Heart right ventricle (tissue), 16 donors: ENCODE data around the gene PGAP2. TPM values are rescaled to one million over a fixed set of nuclear protein-coding genes. Genes with fewer than 3 reads are reported as not detected.
"Not testable (repeated sequence)": the region's sequence is repeated elsewhere in the genome, so short reads cannot be mapped to it uniquely, and the experiment has no call there.

Experiments
- ATAC-seq, 8 donors: fragments of 200-7000 bp; cut with Tn5 transposase; one replicate each; pipeline ENCODE4 v1.9.1; 2020; ENCODE audit warnings: mild to moderate bottlenecking in 8 of 8, moderate library complexity in 8 of 8, moderate number of reproducible peaks in 1 of 8
- DNase-seq, 2 donors: peaks; one replicate each; pipeline ENCODE4 v3.0.0-alpha.2; 2020
- H3K27ac ChIP-seq, 10 donors: fragments of 200-600 bp; sonication (generic) in 2 of 10; one replicate each; pipeline versions ENCODE4 v1.5.0 to v1.8.0; 2020 to 2022; ENCODE audit warnings: mild to moderate bottlenecking in 3 of 10
- H3K27me3 ChIP-seq, 7 donors: fragments of 200-600 bp; one replicate each; pipeline ENCODE4 v1.8.0; 2021 to 2022; ENCODE audit warnings: mild to moderate bottlenecking in 2 of 7
- H3K36me3 ChIP-seq, 9 donors: fragments of 200-600 bp; sonication (generic) in 1 of 9; one replicate each; pipeline versions ENCODE4 v1.5.0 to v1.8.0; 2020 to 2022; ENCODE audit warnings: mild to moderate bottlenecking in 2 of 9
- H3K4me1 ChIP-seq, 9 donors: fragments of 200-600 bp; sonication (generic) in 1 of 9; one replicate each; pipeline versions ENCODE4 v1.5.0 to v1.8.0; 2020 to 2022; ENCODE audit warnings: mild to moderate bottlenecking in 4 of 9
- H3K4me3 ChIP-seq, 10 donors: fragments of 200-600 bp; sonication (generic) in 2 of 10; one replicate each; pipeline versions ENCODE4 v1.5.0 to v1.8.0; 2020 to 2022; ENCODE audit warnings: mild to moderate bottlenecking in 7 of 10, moderate library complexity in 2 of 10
- H3K9me3 ChIP-seq, 11 donors: fragments of 200-600 bp in 10 of 11; sonication (generic) in 2 of 11; one replicate each; pipeline versions ENCODE4 v1.5.0 to v1.8.0; 2013 to 2022; ENCODE audit warnings: mild to moderate bottlenecking in 2 of 11, control low read depth in 1 of 11, moderate library complexity in 1 of 11
- WGBS, 2 donors: extraction: QIAGEN DNeasy Blood & Tissue Kit; methylation state at CpG; one replicate each; pipeline ENCODE4 v1.1.7; 2013; ENCODE audit warnings: inconsistent platforms in 1 of 2; 5-methylcytosine and 5-hydroxymethylcytosine counted together
- intact Hi-C, 10 donors: fragments of 100-400 bp; cut with DNase I; formaldehyde crosslinking; loops; one replicate each; pipeline versions ENCODE4 v1.11.1 to v1.14.2; 2022
- polyA plus RNA-seq, 2 donors: library from polyadenylated mRNA; stranded (reverse); fragments of 200-250 nt; gene quantifications; one replicate each; pipeline ENCODE4 v1.2.3, GENCODE V29; 2013
- total RNA-seq, 10 donors: library from RNA; stranded (reverse); fragmentation: NEBNext Ultra II Directional in 3 of 10; extraction: Animal tissue kit (Norgen Biotek cat#: 25700) in 3 of 10; gene quantifications; one replicate each; pipeline versions ENCODE4 v1.2.1 to v1.2.4, GENCODE V29; 2021 to 2023
- TF ChIP-seq, protein P1 (sequence below), 9 donors: fragments of 200-600 bp; sonication (generic) in 2 of 9; IDR thresholded peaks; one replicate each; pipeline versions ENCODE4 v1.5.0 to v1.8.0; 2021 to 2022; ENCODE audit warnings: antibody characterized with exemption in 9 of 9, mild to moderate bottlenecking in 5 of 9, moderate library complexity in 1 of 9
- donor health status: Arrhythmogenic right ventricular cardiomyopathy.
- donor health status: ischemic (EF 13 %, LVEDD 7.1; RV severe dilation, severe dysfunction).
- donor health status: healthy with polysubstance abuse.
- donor health status: DM: no; HTN: yes; CAD: no.
- donor health status: DM: no; HTN: no; CAD: no.
- donor health status: ischemic (EF 25% LVEDD 6.9; RV normal size, moderate dysfunction).
- donor health status: ischemic (EF 25% LVEDD 5.7; RV mildly dilated, moderate dysfunction).
- donor health status: healthy.
- donor health status: DM: yes; HTN: yes; CAD: no.
- donor health status: Ischemic cardiomyopathy.
- donor health status: ischemic (EF 35%, LVEDD 5.7; RV mildly dilated, moderate dysfunction).
- donor health status: nonischemic (EF 11% LVEDD 7.7; RV severe dilation, severe dysfunction).
- donor health status: DM: yes; HTN: yes; CAD: no.
- donor health status: PGD.
- donor health status: ischemic (EF 29% LVEDD 5.4; RV normal size, mild dysfunction).
- donor health status: nonischemic (EF 23%, LVEDD 6.1; RV moderate dilation, normal function).

PGAP2 gene
- total and polyA plus RNA-seq, 12 donors, result 12.7 to 29.8 (median 20.9) TPM

DNA sequence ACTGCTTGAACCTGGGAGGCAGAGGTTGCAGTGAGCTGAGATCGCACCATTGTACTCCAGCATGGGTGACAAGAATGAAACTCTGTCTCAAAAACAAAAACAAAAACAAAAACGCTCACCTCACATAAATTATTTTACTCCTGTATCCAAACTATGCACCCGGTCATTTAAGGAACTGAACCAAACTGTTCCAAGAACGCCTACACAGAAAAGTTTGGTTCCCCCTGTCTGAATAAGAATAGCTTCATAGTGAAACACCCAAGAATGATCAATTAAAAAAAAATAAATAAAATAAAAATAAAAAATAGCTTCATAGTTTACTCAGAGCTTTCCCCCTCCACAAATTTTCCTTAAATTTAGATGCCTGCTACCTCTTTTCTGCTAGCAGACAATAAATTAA is 24.7 kb upstream of the PGAP2 start:
- H3K4me3 ChIP-seq, result no peak overlapping the region
- H3K27me3 ChIP-seq, result no peaks in the 10 kb centered on the region
- TF ChIP-seq, protein P1, sequence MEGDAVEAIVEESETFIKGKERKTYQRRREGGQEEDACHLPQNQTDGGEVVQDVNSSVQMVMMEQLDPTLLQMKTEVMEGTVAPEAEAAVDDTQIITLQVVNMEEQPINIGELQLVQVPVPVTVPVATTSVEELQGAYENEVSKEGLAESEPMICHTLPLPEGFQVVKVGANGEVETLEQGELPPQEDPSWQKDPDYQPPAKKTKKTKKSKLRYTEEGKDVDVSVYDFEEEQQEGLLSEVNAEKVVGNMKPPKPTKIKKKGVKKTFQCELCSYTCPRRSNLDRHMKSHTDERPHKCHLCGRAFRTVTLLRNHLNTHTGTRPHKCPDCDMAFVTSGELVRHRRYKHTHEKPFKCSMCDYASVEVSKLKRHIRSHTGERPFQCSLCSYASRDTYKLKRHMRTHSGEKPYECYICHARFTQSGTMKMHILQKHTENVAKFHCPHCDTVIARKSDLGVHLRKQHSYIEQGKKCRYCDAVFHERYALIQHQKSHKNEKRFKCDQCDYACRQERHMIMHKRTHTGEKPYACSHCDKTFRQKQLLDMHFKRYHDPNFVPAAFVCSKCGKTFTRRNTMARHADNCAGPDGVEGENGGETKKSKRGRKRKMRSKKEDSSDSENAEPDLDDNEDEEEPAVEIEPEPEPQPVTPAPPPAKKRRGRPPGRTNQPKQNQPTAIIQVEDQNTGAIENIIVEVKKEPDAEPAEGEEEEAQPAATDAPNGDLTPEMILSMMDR (IDR thresholded peaks at IDR 0.05), result no peak
- DNase-seq (no peak), ATAC-seq (no peak)
- H3K4me1 ChIP-seq, result peaks cover 0 to 81% (median 37%) of the 10 kb centered on the region in 9 donors
- H3K27ac ChIP-seq, result peak overlapping the region in 1 of 10 donors; percentile 82
- intact Hi-C loops, result loop anchor here in 1 of 10 donors (10.0 kb wide), 1 partner anchor 291 kb away; no protein-coding TSS in a partner anchor
- WGBS, 2 donors, result 83 to 92% methylated on average over 4 of the region's 4 CpGs
- H3K36me3 ChIP-seq, result peaks cover 0 to 52% (median 13%) of the 10 kb centered on the region in 9 donors
- H3K9me3 ChIP-seq, result no peaks in the 10 kb centered on the region

DNA sequence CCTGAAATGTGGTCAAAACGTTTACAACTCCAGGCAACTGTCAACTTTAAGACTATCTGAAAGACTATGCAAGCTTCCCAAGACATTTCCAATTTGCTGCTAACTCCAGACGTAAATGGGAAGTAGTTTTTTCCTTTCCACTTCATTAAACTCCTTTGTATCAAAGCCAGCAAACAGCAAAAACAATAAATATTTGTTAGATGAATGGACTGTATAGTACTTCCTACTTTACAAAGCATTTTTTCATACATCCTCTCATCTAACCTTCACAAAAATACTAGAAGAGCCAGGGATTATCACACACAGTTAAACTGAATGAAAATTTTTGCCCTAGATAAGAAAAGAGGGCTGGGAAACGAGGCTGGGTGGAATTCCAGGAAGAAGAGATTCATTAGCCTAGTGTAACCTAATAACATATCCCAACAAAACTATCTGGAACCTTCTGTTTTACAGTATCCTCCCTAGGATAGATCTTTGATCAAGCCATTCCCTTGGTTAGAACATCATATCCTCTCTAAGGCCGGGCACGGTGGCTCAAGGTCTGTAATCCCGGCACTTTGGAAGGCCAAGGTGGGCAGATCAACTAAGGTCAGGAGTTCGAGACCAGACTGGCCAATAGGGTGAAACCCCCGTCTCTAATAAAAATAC is 21.5 kb upstream of the PGAP2 start:
- intact Hi-C loops, result loop anchor here in 1 of 10 donors (10.0 kb wide), 1 partner anchor 288 kb away; no protein-coding TSS in a partner anchor
- H3K27me3 ChIP-seq, result no peaks in the 10 kb centered on the region
- peak overlapping the region in 3 of 10 donors; percentile 5 to 82 (median 8) for H3K27ac ChIP-seq
- no peaks in the 10 kb centered on the region for H3K9me3 ChIP-seq
- peaks cover 0 to 86% (median 35%) of the 10 kb centered on the region in 9 donors for H3K4me1 ChIP-seq
- WGBS, 2 donors, result 58 to 68% methylated on average over 8 of the region's 8 CpGs
- TF ChIP-seq, protein P1 (IDR thresholded peaks at IDR 0.05), result no peak
- DNase-seq (no peak), ATAC-seq (peak in 2 of 8 donors; percentile 25 to 34)
- H3K36me3 ChIP-seq, result peaks cover 0 to 46% (median 4%) of the 10 kb centered on the region in 9 donors
- H3K4me3 ChIP-seq, result no peak overlapping the region

DNA sequence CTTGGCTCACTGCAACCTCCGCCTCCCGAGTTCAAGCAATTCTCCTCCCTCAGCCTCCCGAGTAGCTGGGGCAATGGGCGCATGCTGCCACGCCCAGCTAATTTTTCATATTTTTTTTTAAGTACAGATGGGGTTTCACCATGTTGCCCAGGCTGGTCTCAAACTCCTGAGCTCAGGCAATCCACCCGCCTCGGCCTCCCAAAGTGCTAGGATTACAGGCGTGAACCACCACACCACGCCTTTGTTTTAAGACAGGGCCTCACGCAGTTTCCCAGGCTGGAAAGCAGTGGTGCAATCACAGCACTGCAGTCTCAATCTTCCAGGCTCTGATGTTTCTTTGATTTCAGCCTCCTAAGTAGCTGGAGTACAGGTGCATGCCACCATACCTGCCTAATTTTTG is 14.0 kb upstream of the PGAP2 start:
- ATAC-seq, H3K4me3 ChIP-seq, H3K9me3 ChIP-seq, H3K27ac ChIP-seq, DNase-seq, H3K27me3 ChIP-seq, intact Hi-C loops: not testable (repeated sequence)
- Histone ChIP-seq H3K36me3 (peaks cover 0 to 58% (median 14%) of the 10 kb centered on the region in 9 donors), H3K4me1 (peaks cover 4 to 47% (median 38%) of the 10 kb centered on the region in 9 donors)
- 96% methylated on average over 10 of the region's 10 CpGs for WGBS, 2 donors

DNA sequence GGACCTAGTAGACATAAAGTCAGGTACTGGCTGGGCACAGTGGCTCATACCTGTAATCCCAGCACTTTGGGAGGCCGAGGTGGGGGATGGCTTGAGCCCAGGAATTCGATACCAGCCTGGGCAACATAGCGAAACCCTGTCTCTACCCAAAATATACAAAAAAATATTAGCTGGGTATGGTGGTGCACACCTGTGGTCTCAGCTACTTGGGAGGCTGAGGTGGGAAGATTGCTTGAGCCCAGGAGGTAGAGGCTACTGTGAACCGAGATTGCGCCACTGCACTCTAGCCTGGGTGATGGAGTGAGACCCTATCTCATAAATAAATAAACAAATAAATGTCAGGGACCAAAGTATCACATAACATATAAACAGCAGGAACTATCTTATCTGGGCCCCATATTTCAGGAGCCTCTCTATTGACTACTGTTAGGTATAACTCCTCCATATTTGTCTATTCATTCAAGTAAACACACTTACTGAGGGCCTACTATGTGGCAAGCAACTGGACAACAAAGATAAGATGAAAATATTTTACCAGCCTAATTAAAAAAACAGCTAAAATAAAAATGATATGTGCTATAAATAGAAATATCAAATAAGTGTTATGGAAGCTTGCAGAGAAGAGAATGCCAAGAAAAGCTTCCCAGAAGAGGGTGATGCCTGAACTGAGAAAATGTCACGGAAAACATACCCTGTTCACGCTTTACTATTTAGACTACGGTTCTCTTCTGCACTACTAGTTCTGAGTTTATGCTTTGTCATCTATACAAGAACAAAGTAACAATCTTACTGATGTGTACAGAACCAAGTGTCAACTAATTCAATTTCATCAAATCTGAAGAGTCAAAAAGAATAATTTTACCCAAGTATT is 13.0 kb upstream of the PGAP2 start:
- ATAC-seq (no peak), DNase-seq (no peak)
- peaks cover 0 to 50% (median 14%) of the 10 kb centered on the region in 9 donors for H3K36me3 ChIP-seq
- H3K9me3 ChIP-seq, result no peaks in the 10 kb centered on the region
- WGBS, 2 donors, result 75 to 79% methylated on average over 8 of the region's 8 CpGs
- peaks cover 4 to 37% (median 33%) of the 10 kb centered on the region in 9 donors for H3K4me1 ChIP-seq
- peak overlapping the region in 9 of 10 donors; percentile 83 to 99 (median 93) for H3K4me3 ChIP-seq
- TF ChIP-seq, protein P1 (IDR thresholded peaks at IDR 0.05), result no peak
- intact Hi-C loops, result loop anchor here in 4 of 10 donors (5.0 kb wide), 2 partner anchors 42 to 47 kb away; partner anchors contain the start of gene RHOG (in 3 of the 4)
- peak overlapping the region in 7 of 10 donors; percentile 93 to 100 (median 98) for H3K27ac ChIP-seq
- no peaks in the 10 kb centered on the region for H3K27me3 ChIP-seq
